Smooth muscle cell (in vitro differentiated cells): Measurements from ENCODE around the gene ADAMTS4. TPM values are rescaled to one million over a fixed set of nuclear protein-coding genes. Genes with fewer than 3 reads are reported as not detected.
A peak's percentile ranks its signal among the peaks of the same experiment; 100 is the strongest.

Source experiments
- DNase-seq: peaks from one replicate; lab custom pipeline; 2025; ENCODE audit not compliant: unreplicated experiment; lab: John Stamatoyannopoulos, UW
- H2AFZ ChIP-seq: fragments of 200-600 bp; sonication (generic); 2 replicates; pipeline ENCODE4 v1.6.0; 2016; ENCODE audit warnings: antibody characterized with exemption, low read depth, mild to moderate bottlenecking
- H3F3A ChIP-seq: fragments of 200-600 bp; sonication (generic); 2 replicates; pipeline ENCODE4 v1.6.0; 2017; ENCODE audit warnings: antibody characterized with exemption, low read depth
- H3K27ac ChIP-seq: fragments of 200-600 bp; sonication (generic); 2 replicates; pipeline ENCODE4 v1.5.1; 2016; ENCODE audit warnings: low read depth, mild to moderate bottlenecking
- H3K27me3 ChIP-seq: fragments of 200-600 bp; sonication (generic); 2 replicates; pipeline ENCODE4 v1.6.1; 2016; ENCODE audit warnings: low read depth, mild to moderate bottlenecking
- H3K36me3 ChIP-seq: fragments of 200-600 bp; sonication (generic); 2 replicates; pipeline ENCODE4 v1.5.1; 2016; ENCODE audit warnings: low read depth
- H3K4me1 ChIP-seq: fragments of 200-600 bp; sonication (generic); 2 replicates; pipeline ENCODE4 v1.5.1; 2016; ENCODE audit warnings: low read depth
- H3K4me2 ChIP-seq: fragments of 200-600 bp; sonication (generic); 2 replicates; pipeline ENCODE4 v1.6.0; 2016; ENCODE audit warnings: mild to moderate bottlenecking
- H3K4me3 ChIP-seq: fragments of 200-600 bp; sonication (generic); 2 replicates; pipeline ENCODE4 v1.5.1; 2016; ENCODE audit warnings: mild to moderate bottlenecking
- H3K79me2 ChIP-seq: fragments of 200-600 bp; sonication (generic); 2 replicates; pipeline ENCODE4 v1.6.0; 2016; ENCODE audit warnings: low read depth, mild to moderate bottlenecking
- H3K9ac ChIP-seq: fragments of 200-600 bp; sonication (generic); 2 replicates; pipeline ENCODE4 v1.6.0; 2016; ENCODE audit warnings: low read depth
- H3K9me3 ChIP-seq: fragments of 200-600 bp; sonication (generic); replicated peaks from 2 replicates; pipeline ENCODE4 v1.5.1; 2016; ENCODE audit warnings: low read depth
- H4K20me1 ChIP-seq: fragments of 200-600 bp; sonication (generic); 2 replicates; pipeline ENCODE4 v1.6.0; 2016; ENCODE audit warnings: low read depth
- CTCF ChIP-seq: fragments of 200-600 bp; sonication (generic); IDR thresholded peaks from 2 replicates; pipeline ENCODE4 v1.5.1; 2017; ENCODE audit warnings: borderline replicate concordance, mild to moderate bottlenecking, antibody characterized with exemption; ENCODE audit not compliant: insufficient read depth, poor library complexity, severe bottlenecking
- WGBS: methylation state at CpG from one replicate; pipeline ENCODE4 v1.1.7; 2016; ENCODE audit warnings: low lambda C conversion rate; 5-methylcytosine and 5-hydroxymethylcytosine counted together
- polyA plus RNA-seq: library from polyadenylated mRNA; unstranded; fragments of >200 nt; fragmentation: Nextera tagmentation; extraction: Ambion mirVana; gene quantifications from 2 replicates; pipeline ENCODE4 v1.2.1, GENCODE V29; 2016
- total RNA-seq: library from RNA; depleted of rRNA; stranded (reverse); fragments of >200 nt; gene quantifications from 2 replicates; pipeline ENCODE4 v1.2.3, GENCODE V29; 2014

The ADAMTS4 gene
- total RNA-seq, result 11.5 and 17.1 TPM in 2 replicates
- polyA plus RNA-seq, result 17.7 and 28.3 TPM in 2 replicates

- Histone ChIP-seq H3K4me2 (peak within 1 kb of the TSS; percentile 87), H3K4me3 (peak within 1 kb of the TSS; percentile 45), H2AFZ (peak within 1 kb of the TSS; percentile 33), H3K9ac (peak within 1 kb of the TSS; percentile 47), H3K27ac (peak within 1 kb of the TSS; percentile 98), H4K20me1 (no peaks in the 10 kb centered on the region), H3K36me3 (no peaks in the 10 kb centered on the region), H3K27me3 (no peaks in the 10 kb centered on the region), H3K9me3 (no peaks in the 10 kb centered on the region), H3K79me2 (peaks cover 22% of the 10 kb centered on the region), H3F3A (peaks cover 11% of the 10 kb centered on the region), H3K4me1 (peaks cover 55% of the 10 kb centered on the region)
- DNase-seq, result peak; percentile 45
- WGBS, result 38% methylated on average over 11 of the region's 11 CpGs
- no peak for TF ChIP-seq CTCF
Measured at GRCh38 chr1:161198897-161199431, at the start of gene ADAMTS4. TSS of gene ADAMTS4 (minus strand) at chr1:161199054. CDS start at chr1:161198627, 427 bp downstream.

GRCh38 chr1:161244888-161245287 lies 46.0 kb upstream of the ADAMTS4 start:
- DNase-seq, result no peak
- no peak for TF ChIP-seq CTCF
- Histone ChIP-seq H3K4me1 (no peaks in the 10 kb centered on the region), H2AFZ (no peak overlapping the region), H3K79me2 (no peaks in the 10 kb centered on the region), H3K27ac (no peak overlapping the region), H3K36me3 (no peaks in the 10 kb centered on the region), H3K4me3 (no peak overlapping the region), H3K9me3 (no peaks in the 10 kb centered on the region), H3K4me2 (no peak overlapping the region), H4K20me1 (no peaks in the 10 kb centered on the region), H3K27me3 (no peaks in the 10 kb centered on the region), H3K9ac (no peak overlapping the region), H3F3A (no peaks in the 10 kb centered on the region)
- WGBS, result 88% methylated on average over 4 of the region's 4 CpGs

- no peak overlapping the region for H3K4me2 ChIP-seq
- DNase-seq, result no peak
- no peaks in the 10 kb centered on the region for H3K36me3 ChIP-seq
- no peaks in the 10 kb centered on the region for H3F3A ChIP-seq
- no peaks in the 10 kb centered on the region for H4K20me1 ChIP-seq
- H3K9ac ChIP-seq, result no peak overlapping the region
- no peak for TF ChIP-seq CTCF
- H3K27me3 ChIP-seq, result no peaks in the 10 kb centered on the region
- no peak overlapping the region for H3K27ac ChIP-seq
- H3K79me2 ChIP-seq, result no peaks in the 10 kb centered on the region
- no peaks in the 10 kb centered on the region for H3K9me3 ChIP-seq
- H3K4me1 ChIP-seq, result no peaks in the 10 kb centered on the region
- H2AFZ ChIP-seq, result no peak overlapping the region
- H3K4me3 ChIP-seq, result no peak overlapping the region
- WGBS, result 59% methylated on average over 2 of the region's 2 CpGs
Measured at GRCh38 chr1:161242313-161242712, 43.5 kb upstream of the ADAMTS4 start.

- Histone ChIP-seq H3K79me2 (no peaks in the 10 kb centered on the region), H4K20me1 (no peaks in the 10 kb centered on the region), H3K4me2 (no peak overlapping the region), H3K9me3 (no peaks in the 10 kb centered on the region), H3K36me3 (no peaks in the 10 kb centered on the region), H3K9ac (no peak overlapping the region), H3K27ac (no peak overlapping the region), H2AFZ (no peak overlapping the region), H3K4me1 (no peaks in the 10 kb centered on the region), H3F3A (no peaks in the 10 kb centered on the region), H3K4me3 (no peak overlapping the region), H3K27me3 (no peaks in the 10 kb centered on the region)
- DNase-seq, result no peak
- 87% methylated on average over 3 of the region's 3 CpGs for WGBS
- TF ChIP-seq CTCF, result no peak
Measured at GRCh38 chr1:161241682-161242081, 42.8 kb upstream of the ADAMTS4 start.
